ENCODE data around the gene IGF2.

- TF ChIP-seq CTCF (IDR thresholded peaks at IDR 0.05) (no peak), EP300 (IDR thresholded peaks at IDR 0.05; ENCODE audit: low read depth) (no peak)
These were observed 38.0 kb downstream of the IGF2 start for GRCh38 chr11:2101171-2101675.
